ENCODE data around the gene UBA7. TPM values are rescaled to one million over a fixed set of nuclear protein-coding genes. Genes with fewer than 3 reads are reported as not detected.
A peak's percentile ranks its signal among the peaks of the same experiment; 100 is the strongest.

The UBA7 gene
- total RNA-seq, 4 donors from 2014 or later: 155 to 349 (median 263) TPM

- TF ChIP-seq POLR2A (IDR thresholded peaks at IDR 0.05): no peak
- no peak for TF ChIP-seq CTCF (IDR thresholded peaks at IDR 0.05)
Measured at GRCh38 chr3:49844464-49845183, 30.9 kb upstream of the UBA7 start.

GRCh38 chr3:49842843-49843517, 29.2 kb upstream of the UBA7 start:
- no peak overlapping the region for H3K27ac ChIP-seq
- H3K27me3 ChIP-seq: no peaks in the 10 kb centered on the region
- no peak for TF ChIP-seq POLR2A (IDR thresholded peaks at IDR 0.05)
- no peak for TF ChIP-seq CTCF (IDR thresholded peaks at IDR 0.05)
- H3K36me3 ChIP-seq: no peaks in the 10 kb centered on the region
- peaks cover 0 to 10% (median 0%) of the 10 kb centered on the region in 4 donors for H3K4me1 ChIP-seq
- DNase-seq: no peak
- H3K4me3 ChIP-seq: no peak overlapping the region
- no peaks in the 10 kb centered on the region for H3K9me3 ChIP-seq

More at GRCh38 chr3:49844464-49845183, 30.9 kb upstream of the UBA7 start:
- no peak overlapping the region for H3K27ac ChIP-seq
- no peaks in the 10 kb centered on the region for H3K9me3 ChIP-seq
- peaks cover 0 to 7% (median 0%) of the 10 kb centered on the region in 4 donors for H3K4me1 ChIP-seq
- no peak for DNase-seq
- H3K4me3 ChIP-seq: no peak overlapping the region
- no peaks in the 10 kb centered on the region for H3K27me3 ChIP-seq
- H3K36me3 ChIP-seq: no peaks in the 10 kb centered on the region

- no peak for DNase-seq
- no peak overlapping the region for H3K27ac ChIP-seq
- no peaks in the 10 kb centered on the region for H3K27me3 ChIP-seq
- no peaks in the 10 kb centered on the region for H3K9me3 ChIP-seq
- H3K4me3 ChIP-seq: no peak overlapping the region
- H3K4me1 ChIP-seq: peaks cover 0 to 10% (median 0%) of the 10 kb centered on the region in 4 donors
- no peaks in the 10 kb centered on the region for H3K36me3 ChIP-seq
- no peak for TF ChIP-seq POLR2A (IDR thresholded peaks at IDR 0.05)
- TF ChIP-seq CTCF (IDR thresholded peaks at IDR 0.05): no peak
Measured at GRCh38 chr3:49841806-49842205, 28.1 kb upstream of the UBA7 start.

- DNase-seq: peak in 1 of 3 donors; percentile 55
- peak in 4 of 6 experiments; percentile 8 to 20 (median 18) for TF ChIP-seq CTCF (IDR thresholded peaks at IDR 0.05)
- no peak for TF ChIP-seq POLR2A (IDR thresholded peaks at IDR 0.05)
- Histone ChIP-seq H3K9me3 (no peaks in the 10 kb centered on the region), H3K27ac (no peak overlapping the region), H3K4me3 (no peak overlapping the region), H3K4me1 (peaks cover 0 to 8% (median 0%) of the 10 kb centered on the region in 4 donors), H3K27me3 (no peaks in the 10 kb centered on the region), H3K36me3 (no peaks in the 10 kb centered on the region)
Measured at GRCh38 chr3:49841126-49841696, 27.5 kb upstream of the UBA7 start.

GRCh38 chr3:49840388-49840787, 26.6 kb upstream of the UBA7 start:
- peaks cover 0 to 5% (median 0%) of the 10 kb centered on the region in 4 donors for H3K4me1 ChIP-seq
- H3K27ac ChIP-seq: no peak overlapping the region
- TF ChIP-seq POLR2A (IDR thresholded peaks at IDR 0.05) (no peak), CTCF (IDR thresholded peaks at IDR 0.05) (no peak)
- DNase-seq: no peak
- H3K36me3 ChIP-seq: no peaks in the 10 kb centered on the region
- no peaks in the 10 kb centered on the region for H3K9me3 ChIP-seq
- H3K27me3 ChIP-seq: no peaks in the 10 kb centered on the region
- no peak overlapping the region for H3K4me3 ChIP-seq
